ENCODE measurements around the gene MYOC. TPM values are rescaled to one million over a fixed set of nuclear protein-coding genes. Genes with fewer than 3 reads are reported as not detected.

Gene MYOC
- total RNA-seq, result 10 to 100 TPM; 10.5 to 47.8 (median 11.8) TPM

DNA sequence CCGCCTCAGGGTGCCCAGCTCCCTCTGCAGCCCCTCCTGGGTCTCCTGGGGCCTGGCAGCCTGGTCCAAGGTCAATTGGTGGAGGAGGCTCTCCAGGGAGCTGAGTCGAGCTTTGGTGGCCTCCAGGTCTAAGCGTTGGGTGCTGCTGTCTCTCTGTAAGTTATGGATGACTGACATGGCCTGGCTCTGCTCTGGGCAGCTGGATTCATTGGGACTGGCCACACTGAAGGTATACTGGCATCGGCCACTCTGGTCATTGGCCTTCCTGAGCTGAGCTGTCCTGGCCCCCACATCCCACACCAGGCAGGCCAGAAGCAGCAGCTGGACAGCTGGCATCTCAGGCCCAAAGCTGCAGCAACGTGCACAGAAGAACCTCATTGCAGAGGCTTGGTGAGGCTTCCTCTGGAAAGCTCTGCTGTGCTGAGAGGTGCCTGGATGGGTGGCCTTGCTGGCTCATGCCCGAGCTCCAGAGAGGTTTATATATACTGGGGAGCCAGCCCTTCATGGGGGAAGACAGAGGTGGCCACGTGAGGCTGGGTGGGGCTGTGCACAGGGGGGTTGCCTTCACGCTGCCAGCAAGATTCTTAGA, at the start of gene MYOC:
TSS of gene MYOC (minus strand) at position 455 of the 589 bp plus-strand sequence. CDS start at position 378, 77 bp downstream.
- TF ChIP-seq, protein P1, sequence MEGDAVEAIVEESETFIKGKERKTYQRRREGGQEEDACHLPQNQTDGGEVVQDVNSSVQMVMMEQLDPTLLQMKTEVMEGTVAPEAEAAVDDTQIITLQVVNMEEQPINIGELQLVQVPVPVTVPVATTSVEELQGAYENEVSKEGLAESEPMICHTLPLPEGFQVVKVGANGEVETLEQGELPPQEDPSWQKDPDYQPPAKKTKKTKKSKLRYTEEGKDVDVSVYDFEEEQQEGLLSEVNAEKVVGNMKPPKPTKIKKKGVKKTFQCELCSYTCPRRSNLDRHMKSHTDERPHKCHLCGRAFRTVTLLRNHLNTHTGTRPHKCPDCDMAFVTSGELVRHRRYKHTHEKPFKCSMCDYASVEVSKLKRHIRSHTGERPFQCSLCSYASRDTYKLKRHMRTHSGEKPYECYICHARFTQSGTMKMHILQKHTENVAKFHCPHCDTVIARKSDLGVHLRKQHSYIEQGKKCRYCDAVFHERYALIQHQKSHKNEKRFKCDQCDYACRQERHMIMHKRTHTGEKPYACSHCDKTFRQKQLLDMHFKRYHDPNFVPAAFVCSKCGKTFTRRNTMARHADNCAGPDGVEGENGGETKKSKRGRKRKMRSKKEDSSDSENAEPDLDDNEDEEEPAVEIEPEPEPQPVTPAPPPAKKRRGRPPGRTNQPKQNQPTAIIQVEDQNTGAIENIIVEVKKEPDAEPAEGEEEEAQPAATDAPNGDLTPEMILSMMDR (IDR thresholded peaks at IDR 0.05; ENCODE audit: low read depth), result no peak

DNA sequence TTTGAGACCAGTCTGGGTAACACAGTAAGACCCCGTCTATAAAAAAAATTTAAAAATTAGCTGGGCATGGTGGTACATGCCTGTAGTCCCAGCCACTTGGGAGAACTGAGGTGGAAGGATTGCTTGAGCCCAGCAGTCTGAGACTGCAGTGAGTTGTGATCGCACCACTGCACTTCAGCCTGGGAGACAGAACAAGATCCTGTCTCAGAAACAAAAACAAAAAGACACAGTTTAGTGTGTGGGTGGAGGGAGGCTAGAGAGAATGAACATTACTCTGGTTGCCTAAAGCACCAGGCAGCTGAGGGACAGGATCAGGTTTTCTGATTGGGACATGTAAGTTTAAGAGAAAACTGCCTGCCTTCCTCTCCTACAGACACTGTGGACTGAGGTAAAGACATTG, 47.0 kb upstream of the MYOC start:
- TF ChIP-seq, protein P1 (IDR thresholded peaks at IDR 0.05; ENCODE audit: low read depth), result no peak

DNA sequence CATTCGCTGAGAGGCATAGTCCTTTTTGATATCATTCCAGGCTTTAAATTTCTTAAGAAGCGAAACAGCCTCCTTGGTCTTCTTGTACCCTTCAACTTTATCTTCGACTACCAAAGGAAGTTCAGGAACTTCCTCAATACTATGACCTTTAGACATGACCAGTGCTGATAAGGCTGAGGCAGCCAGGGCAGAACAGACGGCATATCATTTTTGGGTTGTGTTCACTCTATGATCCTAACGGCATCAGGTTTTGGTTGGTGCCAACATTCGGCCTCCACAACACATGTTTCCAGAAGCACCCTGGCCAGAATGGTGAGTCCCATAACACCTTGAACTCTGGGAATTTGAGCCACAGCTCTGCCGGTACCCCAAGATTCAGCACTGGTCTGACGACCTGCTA, 31.4 kb upstream of the MYOC start:
- TF ChIP-seq, protein P1 (IDR thresholded peaks at IDR 0.05; ENCODE audit: low read depth), result no peak

DNA sequence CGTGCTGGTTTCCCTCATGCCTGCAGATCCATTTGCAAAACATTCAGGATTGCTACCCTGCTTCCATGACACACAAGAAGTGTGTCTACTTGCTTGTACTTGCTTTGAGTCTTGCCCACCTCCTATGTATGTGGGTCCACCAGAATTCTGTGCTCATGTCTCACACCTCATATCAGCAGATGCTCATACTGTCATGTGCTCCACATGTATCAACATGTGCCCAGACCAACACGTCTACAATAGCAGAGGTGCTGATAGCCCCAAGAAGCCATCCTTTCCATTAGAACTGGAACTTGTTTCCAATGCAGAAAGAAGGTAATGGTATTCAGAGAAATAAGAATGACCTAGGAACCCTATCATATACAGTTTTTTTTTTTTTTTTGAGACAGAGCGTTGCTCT, 27.9 kb upstream of the MYOC start:
- TF ChIP-seq, protein P1 (IDR thresholded peaks at IDR 0.05; ENCODE audit: low read depth), result no peak

DNA sequence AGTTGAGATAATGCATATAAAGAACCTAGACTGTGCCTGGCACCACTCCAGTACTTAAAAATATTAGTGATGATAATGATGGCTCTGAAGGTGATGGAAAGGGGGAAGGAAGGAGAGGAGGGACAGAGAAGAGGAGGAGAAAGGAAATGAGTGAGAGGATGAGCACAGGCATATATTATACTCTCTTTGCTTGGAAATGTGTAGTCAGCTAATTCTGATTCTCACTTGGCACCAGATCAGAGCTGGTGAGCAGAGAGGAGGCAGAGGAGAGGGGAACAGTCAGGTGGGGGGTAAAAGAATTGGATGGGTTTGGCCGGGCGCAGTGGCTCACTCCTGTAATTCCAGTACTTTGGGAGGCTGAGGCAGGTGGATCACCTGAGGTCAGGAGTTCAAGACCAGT, 24.3 kb upstream of the MYOC start:
- TF ChIP-seq, protein P1 (IDR thresholded peaks at IDR 0.05; ENCODE audit: low read depth), result no peak

DNA sequence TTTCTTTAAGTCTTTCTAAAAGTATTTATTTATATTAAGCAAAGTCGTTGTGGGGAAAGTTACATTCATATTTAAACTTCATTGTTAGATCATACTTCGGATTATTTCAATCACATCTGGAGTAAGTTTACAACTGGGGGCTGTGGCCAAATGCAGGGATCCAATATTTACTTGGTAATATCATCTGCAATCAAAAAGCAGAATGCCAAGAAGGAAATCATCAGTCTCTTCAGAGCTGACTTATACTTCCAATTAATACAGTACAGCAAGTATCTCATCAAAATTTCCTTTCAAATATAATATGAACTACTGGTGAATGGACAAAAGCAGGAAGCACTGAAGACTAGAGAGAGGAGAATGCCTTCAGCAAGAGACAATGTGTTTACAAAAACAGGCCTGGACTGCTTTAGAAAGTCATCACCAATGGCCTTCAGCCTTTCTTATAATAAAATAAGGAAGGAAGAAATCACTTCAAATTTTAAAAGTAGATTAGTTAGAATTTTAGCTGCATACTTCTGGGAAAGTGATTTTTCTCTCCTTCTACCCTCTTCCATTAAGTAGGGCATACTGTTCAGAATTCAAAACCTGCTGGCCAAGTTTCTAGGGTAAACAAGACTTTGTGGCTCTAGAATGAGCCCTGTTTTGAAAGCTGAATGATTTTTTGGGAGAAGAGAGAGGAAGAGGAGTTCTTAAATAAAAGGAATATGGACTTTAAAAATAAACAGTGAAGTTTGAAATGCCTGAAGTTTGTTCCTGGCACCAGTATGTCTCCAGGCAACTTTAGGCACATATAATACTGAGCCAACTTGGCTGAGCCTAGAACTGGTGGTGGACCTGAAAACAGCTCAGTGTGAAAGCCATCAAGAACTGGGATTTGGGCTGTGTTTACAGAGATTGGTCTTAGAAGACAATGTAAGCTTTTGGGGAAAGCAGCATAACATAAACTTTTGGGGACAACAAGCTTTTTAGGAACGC, 22.2 kb upstream of the MYOC start:
- TF ChIP-seq, protein P1 (IDR thresholded peaks at IDR 0.05; ENCODE audit: low read depth), result no peak

DNA sequence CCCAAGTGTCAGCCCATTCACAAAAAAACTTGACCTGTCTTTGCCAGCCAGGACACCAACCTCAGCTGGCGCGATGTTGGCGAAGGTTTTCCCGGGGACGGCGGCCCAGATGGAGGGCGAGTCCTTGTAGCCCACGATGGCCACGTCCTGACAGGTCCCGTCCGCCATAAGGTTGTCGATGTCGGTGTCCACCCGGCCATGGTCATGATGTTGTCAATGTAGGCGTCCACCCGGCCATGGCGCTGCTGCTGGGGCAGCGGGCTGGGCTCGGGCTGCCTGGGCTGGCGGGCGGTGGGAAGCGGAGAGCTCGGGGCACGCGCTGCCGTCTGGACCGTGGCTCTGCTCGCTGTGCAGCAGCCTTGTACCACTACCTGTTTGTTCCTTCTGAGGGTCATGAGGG, 18.3 kb upstream of the MYOC start:
- TF ChIP-seq, protein P1 (IDR thresholded peaks at IDR 0.05; ENCODE audit: low read depth), result no peak
